Esophagus (tissue), 2 donors: ENCODE measurements around the gene UQCRC1. TPM values are rescaled to one million over a fixed set of nuclear protein-coding genes. Genes with fewer than 3 reads are reported as not detected.
A peak's percentile ranks its signal among the peaks of the same experiment; 100 is the strongest.

Experiments
- H3K27ac ChIP-seq, 2 donors: one replicate each; pipeline ENCODE4 v1.5.1; 2013; ENCODE audit warnings: low read depth in 2 of 2, mild to moderate bottlenecking in 2 of 2, inconsistent platforms in 1 of 2, low read length in 1 of 2, moderate library complexity in 1 of 2
- H3K27me3 ChIP-seq, 2 donors: one replicate each; pipeline ENCODE4 v1.6.1; 2013; ENCODE audit warnings: low read length in 2 of 2, control low read depth in 1 of 2, mild to moderate bottlenecking in 1 of 2; ENCODE audit not compliant: insufficient read depth in 2 of 2, control insufficient read depth in 1 of 2
- H3K36me3 ChIP-seq, 2 donors: one replicate each; pipeline ENCODE4 v1.6.1; 2013; ENCODE audit warnings: low read length in 1 of 2; ENCODE audit not compliant: control insufficient read depth in 2 of 2, insufficient read depth in 2 of 2
- H3K4me1 ChIP-seq, 2 donors: one replicate each; pipeline ENCODE4 v1.6.1; 2013; ENCODE audit warnings: low read length in 1 of 2; ENCODE audit not compliant: control insufficient read depth in 2 of 2, insufficient read depth in 2 of 2
- H3K4me3 ChIP-seq, 2 donors: one replicate each; pipeline ENCODE4 v1.5.1; 2013; ENCODE audit warnings: low read length in 2 of 2, mild to moderate bottlenecking in 2 of 2, low read depth in 1 of 2, moderate library complexity in 1 of 2
- H3K9me3 ChIP-seq, 2 donors: one replicate each; pipeline ENCODE4 v1.6.1; 2013; ENCODE audit warnings: mild to moderate bottlenecking in 2 of 2, low read depth in 1 of 2, low read length in 1 of 2, moderate library complexity in 1 of 2; ENCODE audit not compliant: control insufficient read depth in 2 of 2, insufficient read depth in 1 of 2
- WGBS, 2 donors: extraction: QIAGEN DNeasy Blood & Tissue Kit; methylation state at CpG; one replicate each; pipeline ENCODE4 v1.1.7; 2013; 5-methylcytosine and 5-hydroxymethylcytosine counted together
- polyA plus RNA-seq, 2 donors: library from polyadenylated mRNA; stranded (reverse); fragments of 200-250 nt; gene quantifications; one replicate each; pipeline ENCODE4 v1.2.3, GENCODE V29; 2013
- donor health status: healthy with polysubstance abuse.
- donor health status: Bipolar disorder and iron deficiency.

UQCRC1 gene
- polyA plus RNA-seq, 2 donors, result 192 to 264 TPM

DNA sequence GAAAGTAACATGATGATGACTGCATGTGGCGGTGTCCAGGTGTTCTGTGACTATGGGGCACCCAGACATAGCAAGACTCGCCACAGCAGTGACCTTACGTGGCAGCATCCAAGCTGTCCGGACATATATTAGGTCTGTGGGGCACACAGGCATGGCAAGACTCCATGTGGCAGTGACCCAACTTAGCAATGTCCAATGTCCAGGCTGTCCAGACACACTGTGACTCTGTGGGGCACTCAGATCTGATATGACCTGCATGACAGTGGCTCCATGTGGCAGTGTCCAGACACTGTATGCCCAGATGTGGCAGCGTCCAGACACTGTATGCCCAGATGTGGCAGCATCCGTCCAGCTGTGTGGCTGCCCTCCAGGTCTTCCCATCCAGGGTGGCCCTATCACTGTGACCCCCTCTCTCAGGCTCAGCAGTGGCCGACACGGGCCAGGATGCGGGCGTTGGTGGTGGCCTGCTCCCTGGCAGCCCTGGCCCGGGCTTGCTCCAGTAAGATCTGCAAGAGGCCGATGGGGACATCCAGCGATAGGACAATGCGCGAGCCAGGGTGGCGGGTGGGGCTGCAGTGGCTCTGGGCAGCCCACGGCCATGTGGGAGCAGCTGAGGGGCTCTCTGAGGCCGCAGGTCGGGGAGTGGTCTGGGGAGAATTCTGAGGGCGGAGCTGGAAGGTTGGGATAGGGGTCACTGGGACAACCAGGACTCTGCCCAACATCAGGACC lies 46.9 kb downstream of the UQCRC1 start:
- Histone ChIP-seq H3K9me3 (no peaks in the 10 kb centered on the region), H3K4me3 (no peak overlapping the region), H3K27me3 (no peaks in the 10 kb centered on the region), H3K27ac (no peak overlapping the region), H3K36me3 (peaks cover 0 to 3% of the 10 kb centered on the region in 2 donors), H3K4me1 (peaks cover 0 to 2% of the 10 kb centered on the region in 2 donors)
- WGBS, 2 donors, result 84 to 88% methylated on average over 20 of the region's 20 CpGs

DNA sequence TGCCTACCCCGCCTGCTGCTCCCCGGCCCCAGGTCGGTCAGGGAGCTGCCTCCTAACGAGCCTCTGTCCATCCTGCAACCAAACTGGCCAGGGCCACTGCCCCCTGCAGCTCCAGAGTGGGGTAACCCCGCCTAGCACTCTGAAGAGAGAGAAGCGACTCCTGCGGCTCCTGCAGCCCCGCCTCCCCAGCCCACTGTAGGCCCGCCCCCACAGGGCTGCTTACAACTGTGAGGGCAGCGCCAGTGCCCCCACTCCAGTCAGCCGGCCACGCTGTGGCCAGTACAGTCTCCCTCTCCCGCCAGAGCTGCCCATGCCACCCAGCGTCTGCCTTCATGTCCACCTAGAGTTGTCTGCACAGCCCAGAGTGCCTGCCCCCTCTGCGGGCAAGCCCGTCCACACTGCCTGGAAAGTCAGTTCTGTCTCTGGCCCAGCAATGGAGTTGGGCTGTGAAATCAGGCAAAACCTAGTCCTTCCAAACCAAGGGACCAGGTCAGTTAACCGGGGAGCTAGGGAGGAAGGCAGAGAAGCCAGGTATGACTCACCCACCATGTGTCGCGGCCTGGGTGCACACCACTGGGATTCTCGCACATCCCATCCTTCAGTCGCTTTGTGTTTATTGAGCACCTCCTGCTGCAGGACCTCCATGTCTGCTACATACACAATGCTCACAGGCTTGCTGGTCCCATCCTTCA lies 48.3 kb downstream of the UQCRC1 start:
- Histone ChIP-seq H3K36me3 (peaks cover 0 to 3% of the 10 kb centered on the region in 2 donors), H3K4me1 (peaks cover 0 to 1% of the 10 kb centered on the region in 2 donors), H3K27me3 (no peaks in the 10 kb centered on the region), H3K9me3 (no peaks in the 10 kb centered on the region), H3K4me3 (no peak overlapping the region), H3K27ac (peak overlapping the region; percentile 8 to 18)
- WGBS, 2 donors, result 49 to 50% methylated on average over 21 of the region's 21 CpGs

- Histone ChIP-seq H3K9me3 (no peaks in the 10 kb centered on the region), H3K36me3 (peaks cover 0 to 3% of the 10 kb centered on the region in 2 donors), H3K27me3 (no peaks in the 10 kb centered on the region), H3K27ac (peak overlapping the region; percentile 8 to 18), H3K4me1 (peaks cover 0 to 3% of the 10 kb centered on the region in 2 donors), H3K4me3 (no peak overlapping the region)
- WGBS, 2 donors, result 33 to 37% methylated on average over 3 to 5 of the region's 5 CpGs
Observed at GRCh38 chr3:48560648-48561018, 48.8 kb downstream of the UQCRC1 start.

DNA sequence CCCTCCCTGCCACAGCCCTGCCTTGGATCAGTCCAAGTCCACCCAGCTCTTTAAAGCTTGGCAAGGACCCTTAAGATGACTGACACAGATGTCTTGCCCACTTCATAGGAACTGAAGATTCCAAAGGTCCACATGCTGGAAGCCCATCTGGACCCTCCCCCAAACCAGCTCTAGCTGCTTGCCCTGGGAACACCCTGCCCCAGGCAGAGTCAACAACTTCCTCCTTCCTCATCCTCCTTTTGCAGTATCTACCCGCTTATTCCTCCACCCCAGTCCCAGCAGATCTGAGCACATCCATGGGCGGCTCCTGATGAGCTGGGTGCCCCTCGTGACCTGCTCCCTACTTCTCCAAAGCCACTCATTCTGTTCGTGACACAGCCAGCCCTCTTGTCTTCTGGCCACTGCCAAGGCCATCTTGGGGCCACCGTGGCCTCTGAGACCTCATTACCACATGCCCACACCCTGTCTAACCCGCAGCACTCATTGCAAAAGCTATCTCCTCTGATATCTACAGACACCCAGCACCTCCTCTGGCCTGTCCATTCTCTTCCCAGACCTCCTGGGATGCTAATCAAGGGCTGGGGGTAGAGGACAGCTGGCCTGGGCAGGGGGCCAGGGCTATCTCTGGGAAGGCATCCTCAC lies 50.8 kb downstream of the UQCRC1 start:
- Histone ChIP-seq H3K4me1 (peaks cover 0 to 3% of the 10 kb centered on the region in 2 donors), H3K9me3 (no peaks in the 10 kb centered on the region), H3K27ac (peak overlapping the region in 1 of 2 donors; percentile 39), H3K36me3 (peaks cover 0 to 5% of the 10 kb centered on the region in 2 donors), H3K27me3 (no peaks in the 10 kb centered on the region), H3K4me3 (no peak overlapping the region)
- 59 to 70% methylated on average over 6 of the region's 6 CpGs for WGBS, 2 donors

- Histone ChIP-seq H3K4me1 (peaks cover 0 to 3% of the 10 kb centered on the region in 2 donors), H3K9me3 (no peaks in the 10 kb centered on the region), H3K36me3 (peaks cover 0 to 6% of the 10 kb centered on the region in 2 donors), H3K4me3 (peak within 1 kb of the TSS; percentile 53 to 65), H3K27ac (peak within 1 kb of the TSS; percentile 62 to 76), H3K27me3 (no peaks in the 10 kb centered on the region)
- 1% methylated on average over 52 to 53 of the region's 53 CpGs for WGBS, 2 donors
Observed at GRCh38 chr3:48556796-48557626, 52.4 kb downstream of the UQCRC1 start, which contains the start of gene PFKFB4. Gene PFKFB4, minus strand, starts transcription at chr3:48556803. Its CDS starts 26 bp downstream, at chr3:48556777.

DNA sequence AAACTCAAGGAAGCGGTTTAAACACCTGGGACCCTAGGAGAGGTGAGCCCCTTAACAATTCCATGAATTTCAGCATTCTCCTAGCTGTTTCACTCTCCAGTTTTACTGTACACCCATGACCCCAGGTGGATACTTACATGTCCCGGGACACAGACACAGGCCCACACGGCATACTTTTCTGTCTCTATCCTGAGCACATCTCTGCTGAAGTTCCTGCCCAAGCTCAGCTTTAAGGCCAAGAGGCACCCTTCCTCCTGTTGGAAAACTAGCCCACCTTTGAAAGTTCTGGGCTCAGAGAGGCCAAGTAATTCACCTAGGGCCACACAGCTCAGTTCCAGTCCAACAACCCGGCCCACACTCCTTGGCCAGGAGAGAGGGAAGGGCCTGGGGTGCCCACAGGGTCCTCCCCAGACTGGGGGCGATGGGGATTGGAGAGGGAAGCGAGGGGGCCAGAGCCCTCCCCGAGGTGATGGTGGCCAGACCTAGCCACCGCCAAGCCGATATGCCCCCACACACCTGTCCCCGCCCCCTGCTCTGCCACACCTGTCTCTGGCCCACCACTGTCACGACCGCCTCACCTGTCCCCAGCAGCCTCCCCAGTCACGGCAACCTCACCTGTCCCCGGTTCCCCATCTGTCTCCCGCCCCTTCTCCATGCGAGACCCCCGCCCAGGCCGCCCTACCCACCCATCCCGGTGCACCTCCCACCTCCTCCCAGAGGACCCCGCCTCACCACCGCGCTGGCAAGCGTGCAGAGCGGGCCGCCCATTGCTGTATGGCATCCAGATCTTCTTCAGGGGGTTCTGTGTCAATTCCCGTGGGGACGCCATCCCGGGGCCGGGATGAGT lies 53.3 kb downstream of the UQCRC1 start:
- no peaks in the 10 kb centered on the region for H3K9me3 ChIP-seq
- no peaks in the 10 kb centered on the region for H3K27me3 ChIP-seq
- peak overlapping the region; percentile 53 to 65 for H3K4me3 ChIP-seq
- peak overlapping the region; percentile 22 to 69 for H3K27ac ChIP-seq
- WGBS, 2 donors, result 13 to 14% methylated on average over 29 of the region's 29 CpGs
- H3K4me1 ChIP-seq, result peaks cover 0 to 3% of the 10 kb centered on the region in 2 donors
- H3K36me3 ChIP-seq, result peaks cover 0 to 6% of the 10 kb centered on the region in 2 donors

DNA sequence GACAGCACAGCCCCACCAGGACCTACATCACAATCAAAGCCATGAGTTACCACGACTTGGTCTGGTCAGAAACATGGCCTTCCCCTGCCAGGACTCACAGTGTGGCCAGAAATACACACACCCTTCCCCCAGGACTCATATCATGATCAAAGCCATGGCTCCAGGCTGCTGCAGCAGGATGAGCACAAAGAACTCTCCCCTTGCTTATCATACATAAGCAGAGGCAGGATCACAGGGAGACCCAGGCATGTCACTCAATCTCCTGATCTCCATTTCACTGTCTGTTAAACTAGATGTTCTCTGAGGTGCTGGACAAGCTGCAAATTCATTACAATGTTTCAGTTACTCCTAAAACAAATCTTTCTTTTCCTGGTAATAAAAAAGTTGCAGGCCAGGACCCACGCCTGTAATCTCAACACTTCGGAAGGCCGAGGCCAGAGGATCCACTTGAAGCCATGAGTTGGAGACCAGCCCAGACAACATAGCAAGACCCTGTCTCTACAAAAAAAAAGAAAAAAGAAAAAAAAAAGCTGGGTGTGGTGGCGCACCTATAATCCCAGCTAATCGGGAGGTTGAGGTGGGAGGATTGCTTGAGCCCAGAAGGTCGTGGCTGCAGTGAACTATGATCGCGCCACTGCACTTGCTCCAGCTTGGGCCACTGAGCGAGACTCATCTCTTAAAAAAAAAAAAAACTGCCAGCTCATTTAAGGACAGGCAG lies 54.1 kb downstream of the UQCRC1 start:
- 66 to 75% methylated on average over 10 of the region's 10 CpGs for WGBS, 2 donors
- H3K27ac ChIP-seq, result no peak overlapping the region
- peaks cover 0 to 3% of the 10 kb centered on the region in 2 donors for H3K4me1 ChIP-seq
- peaks cover 0 to 6% of the 10 kb centered on the region in 2 donors for H3K36me3 ChIP-seq
- H3K4me3 ChIP-seq, result peak overlapping the region in 1 of 2 donors; percentile 53
- H3K27me3 ChIP-seq, result no peaks in the 10 kb centered on the region
- H3K9me3 ChIP-seq, result no peaks in the 10 kb centered on the region
